HK-2 (cell line): ENCODE measurements around the gene SNRNP48.

Experiments used
- DNase-seq: peaks from one replicate; pipeline ENCODE4 v3.0.0-alpha.2; 2018; ENCODE audit not compliant: unreplicated experiment

Gene SNRNP48

DNA sequence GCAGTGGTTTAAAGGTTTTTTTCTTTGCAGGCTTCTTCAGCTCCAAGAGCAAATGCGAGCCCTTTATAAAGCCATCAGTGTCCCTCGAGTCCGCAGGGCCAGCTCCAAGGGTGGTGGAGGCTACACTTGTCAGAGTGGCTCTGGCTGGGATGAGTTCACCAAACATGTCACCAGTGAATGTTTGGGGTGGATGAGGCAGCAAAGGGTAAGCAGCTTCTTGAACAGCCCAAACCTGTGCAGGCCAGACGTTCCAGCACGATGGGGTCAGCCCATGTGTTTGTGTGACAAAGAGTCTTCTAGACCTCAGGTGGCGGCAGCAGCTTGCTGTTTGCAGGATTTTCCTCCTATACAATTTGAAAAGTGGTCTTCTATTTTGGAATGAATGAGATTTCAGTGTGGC lies 30.8 kb upstream of the SNRNP48 start:
- no peak for DNase-seq

DNA sequence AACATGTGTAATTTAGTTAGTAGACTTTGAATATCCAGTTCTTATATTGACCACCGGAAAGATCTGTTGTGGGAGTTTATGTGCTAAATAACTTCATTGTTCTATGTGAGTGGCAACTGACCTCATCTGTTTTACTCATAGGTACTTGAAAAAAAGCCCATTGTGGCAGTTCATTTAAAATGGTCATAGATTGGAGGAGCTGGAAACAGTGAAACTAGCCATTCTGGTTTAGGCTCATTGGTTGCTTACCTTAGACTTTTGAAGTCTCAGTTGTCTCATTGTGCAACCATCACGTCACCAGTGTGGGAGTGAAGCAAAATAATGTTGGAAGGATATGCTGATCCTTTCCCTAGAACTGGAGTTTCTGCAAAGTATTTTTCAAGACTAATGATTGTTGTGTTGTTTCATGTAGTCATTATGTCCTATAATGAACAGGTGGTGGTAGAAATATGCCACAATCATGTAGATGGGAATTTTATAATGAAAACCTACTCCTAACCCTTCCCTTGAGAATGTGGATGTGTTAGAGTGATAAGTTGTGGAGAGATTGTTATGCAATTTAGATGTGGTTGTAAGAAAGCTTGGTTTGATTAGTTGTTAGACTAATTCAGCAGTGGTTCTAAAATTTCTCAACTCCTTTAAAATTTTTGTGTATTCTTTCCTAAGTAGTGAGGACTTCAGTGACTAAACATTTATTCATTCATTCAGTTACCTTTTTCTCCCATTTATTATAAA lies 30.2 kb upstream of the SNRNP48 start:
- DNase-seq = no peak

GRCh38 chr6:7561153-7561964 lies 28.6 kb upstream of the SNRNP48 start:
- DNase-seq = no peak

- DNase-seq = no peak
These were observed 27.2 kb upstream of the SNRNP48 start for GRCh38 chr6:7562769-7563168.

DNA sequence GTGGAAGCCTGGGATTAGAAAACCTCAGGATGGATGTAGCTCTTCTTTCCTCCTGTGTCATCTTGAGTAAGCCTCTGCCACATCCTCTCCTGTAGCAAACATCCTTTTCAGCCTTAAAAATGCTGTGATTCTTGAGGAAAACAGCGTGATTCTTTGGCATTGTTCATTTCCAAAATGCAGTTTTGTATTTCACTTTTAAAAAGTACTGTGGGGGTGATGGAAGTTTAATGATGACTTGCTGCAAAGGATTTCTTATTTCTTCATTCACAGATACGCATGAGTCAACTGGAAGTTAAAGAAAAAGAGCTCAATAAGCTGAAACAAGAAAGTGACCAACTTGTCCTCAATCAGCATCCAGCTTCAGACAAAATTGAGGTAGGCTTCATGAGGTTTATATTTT lies 23.9 kb upstream of the SNRNP48 start:
- DNase-seq = no peak

DNA sequence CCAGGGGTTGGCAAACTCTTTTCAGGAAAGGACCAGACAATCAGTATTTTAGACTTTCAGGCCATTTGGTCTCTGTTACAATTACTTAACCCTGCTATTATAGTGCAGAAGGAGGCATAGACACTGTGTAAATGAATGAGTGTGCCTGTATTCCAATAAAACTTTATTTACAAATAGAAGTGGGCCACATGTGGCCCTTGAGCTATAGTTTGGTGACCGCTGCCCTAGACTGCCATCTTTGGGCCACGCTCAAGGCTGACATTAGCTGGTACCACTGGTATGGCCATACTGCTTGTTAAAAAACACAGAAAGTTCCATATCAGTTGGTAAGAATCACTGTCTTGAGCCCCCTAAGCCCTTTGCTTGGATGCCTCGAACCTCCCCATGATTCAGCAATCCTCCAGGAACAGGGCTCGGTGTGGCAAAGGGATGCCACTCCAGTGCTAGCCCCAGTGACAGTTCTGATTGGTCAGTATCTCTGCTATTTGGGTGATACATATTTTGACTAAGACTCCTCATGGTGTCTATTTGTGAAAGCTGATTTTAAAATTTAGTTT lies 23.3 kb upstream of the SNRNP48 start:
- DNase-seq = no peak

- DNase-seq = no peak
These were observed 22.0 kb upstream of the SNRNP48 start for GRCh38 chr6:7568021-7568420.

DNA sequence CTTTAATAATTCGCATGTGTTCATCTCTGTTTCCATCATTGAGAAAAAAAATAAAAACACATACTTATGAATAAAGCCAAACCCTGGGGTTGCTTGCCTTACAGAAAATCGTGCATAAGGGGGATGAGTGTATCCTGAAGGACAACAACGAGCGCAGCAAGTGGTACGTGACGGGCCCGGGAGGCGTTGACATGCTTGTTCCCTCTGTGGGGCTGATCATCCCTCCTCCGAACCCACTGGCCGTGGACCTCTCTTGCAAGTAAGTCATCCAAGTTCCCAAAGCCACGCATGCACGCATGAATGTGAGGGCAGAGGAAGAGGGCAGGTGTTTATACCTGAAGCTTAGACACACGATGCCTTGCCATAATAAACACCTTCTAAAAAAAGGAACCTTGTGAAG lies 20.9 kb upstream of the SNRNP48 start:
- no peak for DNase-seq

- DNase-seq = no peak
These were observed 17.6 kb upstream of the SNRNP48 start for GRCh38 chr6:7572213-7572943.

DNA sequence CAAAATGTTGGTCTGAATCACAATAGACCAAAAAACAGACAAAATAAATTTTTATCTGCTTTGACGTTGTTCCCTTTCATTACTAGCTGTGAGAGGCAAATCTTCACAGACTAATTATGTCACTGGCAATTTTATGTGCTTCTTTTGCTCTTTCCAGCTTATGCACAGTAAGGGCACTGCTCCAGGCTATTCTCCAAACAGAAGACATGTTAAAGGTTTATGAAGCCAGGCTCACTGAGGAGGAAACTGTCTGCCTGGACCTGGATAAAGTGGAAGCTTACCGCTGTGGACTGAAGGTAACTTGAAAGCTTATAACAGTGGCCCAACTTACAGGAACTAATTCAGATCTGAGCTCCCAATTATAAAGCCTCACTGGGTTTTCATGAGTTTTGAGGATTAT lies 15.5 kb upstream of the SNRNP48 start:
- no peak for DNase-seq

DNA sequence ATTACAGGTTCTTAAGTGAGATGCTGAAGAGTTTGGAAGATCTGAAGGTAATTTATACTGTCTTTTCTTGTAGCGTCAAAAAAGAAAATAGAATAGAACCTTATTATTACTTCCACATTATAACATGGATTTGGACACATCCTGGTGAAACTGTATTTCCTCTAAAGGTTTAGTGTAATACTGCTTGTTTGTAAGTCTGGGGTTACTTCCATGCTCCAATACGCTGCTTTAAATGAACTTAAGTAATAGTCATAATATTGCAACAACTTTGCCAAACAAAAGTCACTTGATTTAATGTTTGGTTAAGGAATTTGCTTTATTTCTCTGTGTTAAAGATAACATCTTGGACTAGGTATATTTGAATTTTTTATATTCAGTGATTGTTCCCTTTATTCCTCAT lies 11.5 kb upstream of the SNRNP48 start:
- no peak for DNase-seq

GRCh38 chr6:7578931-7579330 lies 11.1 kb upstream of the SNRNP48 start:
- DNase-seq = no peak

- no peak for DNase-seq
These were observed 10.1 kb upstream of the SNRNP48 start for GRCh38 chr6:7579851-7580250.

DNA sequence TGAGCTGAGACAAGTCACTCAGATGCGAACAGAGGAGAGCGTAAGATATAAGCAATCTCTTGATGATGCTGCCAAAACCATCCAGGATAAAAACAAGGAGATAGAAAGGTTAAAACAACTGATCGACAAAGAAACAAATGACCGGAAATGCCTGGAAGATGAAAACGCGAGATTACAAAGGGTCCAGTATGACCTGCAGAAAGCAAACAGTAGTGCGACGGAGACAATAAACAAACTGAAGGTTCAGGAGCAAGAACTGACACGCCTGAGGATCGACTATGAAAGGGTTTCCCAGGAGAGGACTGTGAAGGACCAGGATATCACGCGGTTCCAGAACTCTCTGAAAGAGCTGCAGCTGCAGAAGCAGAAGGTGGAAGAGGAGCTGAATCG lies 9.5 kb upstream of the SNRNP48 start:
- no peak for DNase-seq

GRCh38 chr6:7580927-7581618 lies 8.9 kb upstream of the SNRNP48 start:
- DNase-seq = no peak

- no peak for DNase-seq
These were observed 4.6 kb upstream of the SNRNP48 start for GRCh38 chr6:7585287-7585930.

DNA sequence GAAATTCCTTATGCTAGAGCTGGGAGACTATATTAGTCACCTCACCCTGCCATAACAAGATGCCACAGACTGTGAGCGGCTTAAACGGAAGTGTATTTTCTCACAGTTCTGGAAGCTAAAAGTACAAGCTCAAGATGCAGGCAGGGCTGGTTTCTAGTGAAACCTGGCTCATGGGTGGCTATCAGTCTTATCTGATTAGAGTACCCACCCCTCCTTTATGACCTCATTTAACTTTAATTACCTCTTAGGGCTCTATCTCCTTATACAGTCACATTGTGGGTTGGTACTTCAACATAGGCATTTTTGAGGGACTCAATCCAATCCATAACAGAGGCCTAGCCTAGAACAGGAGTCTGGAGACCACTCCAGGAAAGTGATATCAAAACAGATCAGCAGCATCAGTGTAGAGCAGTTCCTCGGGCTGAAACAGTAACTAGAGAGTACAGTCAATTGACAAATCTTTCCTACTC lies 2.3 kb upstream of the SNRNP48 start:
- no peak for DNase-seq

DNA sequence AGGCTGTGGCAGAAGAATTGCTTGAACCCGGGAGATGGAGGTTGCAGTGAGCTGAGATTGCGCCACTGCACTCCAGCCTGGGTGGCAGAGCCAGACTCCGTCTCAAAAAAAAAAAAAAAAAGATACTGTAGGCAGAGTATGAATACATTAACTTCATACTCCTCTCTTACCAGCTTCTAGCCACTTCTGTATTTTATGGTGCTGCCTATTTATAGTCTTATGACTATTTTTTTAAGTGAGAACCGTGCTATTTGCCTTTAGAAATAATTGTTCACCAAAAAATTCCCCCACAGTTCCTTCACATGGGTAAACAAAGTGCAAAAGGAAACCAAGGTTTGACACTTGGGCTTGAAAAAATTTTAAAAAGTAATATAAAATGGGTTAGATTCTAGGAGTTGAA lies 1.5 kb upstream of the SNRNP48 start:
- DNase-seq = no peak

DNA sequence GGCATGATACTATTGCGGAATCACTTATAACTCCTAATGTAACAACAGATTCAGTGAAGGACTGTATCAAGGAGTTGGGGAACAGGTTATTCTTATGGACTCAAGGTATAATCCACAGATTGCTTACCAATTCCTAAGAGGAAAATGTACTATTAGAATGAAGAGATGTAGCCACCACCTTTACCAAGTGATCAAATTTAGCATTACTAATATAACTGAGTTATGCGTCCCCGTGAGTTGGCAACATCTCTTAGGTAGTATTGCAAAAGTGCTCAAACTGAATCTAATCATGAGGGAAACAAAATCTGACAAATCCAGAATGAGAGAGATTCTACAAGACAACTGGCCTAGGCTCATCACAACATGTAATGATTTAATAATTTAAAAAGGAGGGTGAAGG lies 777 bp upstream of the SNRNP48 start:
- no peak for DNase-seq

GRCh38 chr6:7590918-7591302 lies 912 bp downstream of the SNRNP48 start:
- no peak for DNase-seq

GRCh38 chr6:7591770-7592169 lies 1.8 kb downstream of the SNRNP48 start:
- no peak for DNase-seq
